Activated CD8-positive, alpha-beta memory T cell treated with anti-CD3 and anti-CD28 coated beads, Interleukin-2, amount 10 ng/mL, durations not matched to agents 7 days and 5 days (primary cell): ENCODE measurements around the gene STAT5A. TPM values are rescaled to one million over a fixed set of nuclear protein-coding genes. Genes with fewer than 3 reads are reported as not detected.
"Not testable (repeated sequence)": the region's sequence is repeated elsewhere in the genome, so short reads cannot be mapped to it uniquely, and the experiment has no call there.

Experiments
- ATAC-seq: fragments of 150-1000 bp; cut with Tn5 transposase; one replicate; pipeline ENCODE4 v1.10.0; 2021; ENCODE audit warnings: moderate library complexity
- CTCF ChIA-PET: fragments of 350-600 bp; sonication (Branson Sonifier 250); formaldehyde crosslinking; loops from one replicate; lab custom pipeline; 2021; ENCODE audit warnings: antibody characterized with exemption; lab: Charles Lee
- DNase-seq: peaks from one replicate; pipeline ENCODE4 v3.0.0-alpha.2; 2020
- H3K27ac Mint-ChIP-seq: one replicate; pipeline ENCODE4 v1.8.0; 2021; ENCODE audit warnings: mild to moderate bottlenecking, mixed read lengths
- H3K27me3 Mint-ChIP-seq: one replicate; pipeline ENCODE4 v1.8.0; 2021; ENCODE audit warnings: mixed read lengths
- H3K36me3 Mint-ChIP-seq: one replicate; pipeline ENCODE4 v1.8.0; 2021; ENCODE audit warnings: mild to moderate bottlenecking, mixed read lengths
- H3K4me1 Mint-ChIP-seq: one replicate; pipeline ENCODE4 v1.8.0; 2021; ENCODE audit warnings: mixed read lengths
- H3K4me3 Mint-ChIP-seq: one replicate; pipeline ENCODE4 v1.8.0; 2021; ENCODE audit warnings: mild to moderate bottlenecking, moderate library complexity, mixed read lengths
- H3K9me3 Mint-ChIP-seq: one replicate; pipeline ENCODE4 v1.8.0; 2022; ENCODE audit warnings: low read depth, mixed read lengths
- total RNA-seq, 2 experiments: library from RNA; stranded (reverse); gene quantifications; one replicate each; pipeline ENCODE4 v1.2.3, GENCODE V29; 2021

The STAT5A gene
- total RNA-seq, 2 experiments from 2014 or later: 118 to 127 TPM

DNA sequence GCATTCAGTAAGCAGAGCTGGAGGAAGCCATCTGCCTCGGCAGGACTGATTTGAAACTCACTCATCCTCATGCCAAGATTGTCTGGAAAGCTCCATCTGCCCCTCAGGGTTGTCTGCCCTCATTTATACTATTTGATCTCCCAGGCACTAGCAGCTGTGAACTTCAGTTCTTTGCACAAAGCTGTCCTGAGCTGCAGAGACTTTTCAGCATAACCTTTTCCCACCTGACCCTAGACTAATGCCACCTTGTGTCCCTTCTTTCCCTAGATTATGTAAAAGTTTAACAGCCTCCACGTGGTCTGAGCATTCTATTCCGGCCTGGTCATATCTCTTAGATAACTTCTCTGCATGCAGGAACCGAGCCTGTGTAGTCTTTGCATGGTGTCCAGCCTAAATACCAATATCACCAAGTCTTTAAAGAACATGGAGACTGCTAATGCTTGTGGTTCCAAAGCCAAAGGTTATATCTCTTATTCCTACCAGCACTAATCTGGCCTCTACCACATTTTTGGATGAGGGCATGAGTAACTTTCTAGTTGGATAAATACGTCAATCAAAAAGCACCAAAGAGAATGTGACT is 29.1 kb downstream of the STAT5A start:
- ATAC-seq (no peak), DNase-seq (no peak)
- Mint-ChIP-seq H3K36me3 (peaks cover 42% of the 10 kb centered on the region), H3K27me3 (no peaks in the 10 kb centered on the region), H3K4me3 (no peak overlapping the region), H3K9me3 (no peaks in the 10 kb centered on the region), H3K4me1 (peaks cover 54% of the 10 kb centered on the region), H3K27ac (no peak overlapping the region)
- CTCF ChIA-PET: interaction anchor here (1.0 to 31.0 kb wide), 6 partner anchors 9 to 219 kb away, joined by 3 to 967 read pairs (median 4); partner anchors contain the start of genes NAGLU and STAT3

DNA sequence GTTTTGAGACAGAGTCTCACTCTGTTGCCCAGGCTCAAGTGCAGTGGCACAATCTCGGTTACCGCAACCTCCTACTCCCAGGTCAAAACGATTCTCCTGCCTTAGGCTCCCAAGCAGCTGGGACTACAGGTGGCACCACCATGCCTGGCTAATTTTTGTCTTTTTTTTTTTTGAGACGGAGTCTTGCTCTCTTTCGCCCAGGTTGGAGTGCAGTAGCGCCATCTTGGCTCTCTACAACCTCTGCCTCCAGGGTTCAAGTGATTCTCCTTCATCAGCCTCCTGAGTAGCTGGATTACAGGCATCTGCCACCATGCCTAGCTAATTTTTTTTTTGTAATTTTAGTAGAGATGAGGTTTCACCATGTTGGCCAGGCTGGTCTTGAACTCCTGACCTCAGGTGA is 29.7 kb downstream of the STAT5A start:
- H3K27me3 Mint-ChIP-seq, H3K27ac Mint-ChIP-seq, ATAC-seq, DNase-seq, H3K4me3 Mint-ChIP-seq, H3K9me3 Mint-ChIP-seq: not testable (repeated sequence)
- Mint-ChIP-seq H3K4me1 (peaks cover 58% of the 10 kb centered on the region), H3K36me3 (peaks cover 49% of the 10 kb centered on the region)
- CTCF ChIA-PET: interaction anchor here (1.0 to 31.0 kb wide), 5 partner anchors 23 to 218 kb away, joined by 3 to 967 read pairs (median 4); partner anchors contain the start of genes NAGLU and STAT3

DNA sequence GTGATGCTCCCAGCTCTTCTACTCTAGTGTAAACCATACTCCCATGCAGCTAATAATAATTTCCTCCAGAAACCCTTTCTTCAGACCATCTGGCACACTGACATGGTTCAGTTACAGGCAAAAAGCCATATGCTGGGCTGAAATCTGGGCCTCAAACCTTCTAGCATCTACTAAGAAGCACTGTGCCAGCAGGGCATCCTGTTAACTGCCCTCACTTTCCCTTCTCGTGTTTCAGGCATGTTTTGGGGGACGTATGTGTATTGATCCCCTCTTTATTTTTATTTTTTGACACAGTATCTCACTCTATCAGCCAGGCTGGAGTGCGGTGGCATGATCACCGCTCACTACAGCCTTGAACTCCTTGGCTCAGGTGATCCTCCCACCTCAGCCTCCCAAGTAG is 33.3 kb downstream of the STAT5A start:
- no peak for ATAC-seq
- no peak overlapping the region for H3K27ac Mint-ChIP-seq
- H3K36me3 Mint-ChIP-seq: peaks cover 49% of the 10 kb centered on the region
- no peak overlapping the region for H3K4me3 Mint-ChIP-seq
- DNase-seq: no peak
- no peaks in the 10 kb centered on the region for H3K27me3 Mint-ChIP-seq
- peaks cover 45% of the 10 kb centered on the region for H3K4me1 Mint-ChIP-seq
- CTCF ChIA-PET: interaction anchor here (1.0 to 31.0 kb wide), 16 partner anchors 10 to 209 kb away, joined by 3 to 967 read pairs (median 7); partner anchors contain the start of genes CAVIN1 and STAT3
- H3K9me3 Mint-ChIP-seq: no peaks in the 10 kb centered on the region

- H3K4me3 Mint-ChIP-seq: no peak overlapping the region
- H3K9me3 Mint-ChIP-seq: no peaks in the 10 kb centered on the region
- H3K36me3 Mint-ChIP-seq: peaks cover 52% of the 10 kb centered on the region
- DNase-seq (peak; percentile 97), ATAC-seq (peak; percentile 96)
- no peaks in the 10 kb centered on the region for H3K27me3 Mint-ChIP-seq
- H3K27ac Mint-ChIP-seq: peak overlapping the region; percentile 24
- H3K4me1 Mint-ChIP-seq: peaks cover 44% of the 10 kb centered on the region
- CTCF ChIA-PET: interaction anchor here (0.6 to 31.0 kb wide), 21 partner anchors 9 to 363 kb away, joined by 3 to 967 read pairs (median 6); partner anchors contain the start of genes CAVIN1, STAT3 and STAT5A
These were observed 34.3 kb downstream of the STAT5A start for GRCh38 chr17:42322382-42323267.

GRCh38 chr17:42323268-42323773 is 35.0 kb downstream of the STAT5A start:
- Mint-ChIP-seq H3K36me3 (peaks cover 52% of the 10 kb centered on the region), H3K4me1 (peaks cover 44% of the 10 kb centered on the region), H3K27me3 (no peaks in the 10 kb centered on the region), H3K27ac (no peak overlapping the region), H3K4me3 (no peak overlapping the region), H3K9me3 (no peaks in the 10 kb centered on the region)
- CTCF ChIA-PET: interaction anchor here (0.9 to 31.0 kb wide), 18 partner anchors 8 to 207 kb away, joined by 3 to 967 read pairs (median 6); partner anchors contain the start of genes CAVIN1, STAT3 and STAT5A
- DNase-seq (no peak), ATAC-seq (no peak)

DNA sequence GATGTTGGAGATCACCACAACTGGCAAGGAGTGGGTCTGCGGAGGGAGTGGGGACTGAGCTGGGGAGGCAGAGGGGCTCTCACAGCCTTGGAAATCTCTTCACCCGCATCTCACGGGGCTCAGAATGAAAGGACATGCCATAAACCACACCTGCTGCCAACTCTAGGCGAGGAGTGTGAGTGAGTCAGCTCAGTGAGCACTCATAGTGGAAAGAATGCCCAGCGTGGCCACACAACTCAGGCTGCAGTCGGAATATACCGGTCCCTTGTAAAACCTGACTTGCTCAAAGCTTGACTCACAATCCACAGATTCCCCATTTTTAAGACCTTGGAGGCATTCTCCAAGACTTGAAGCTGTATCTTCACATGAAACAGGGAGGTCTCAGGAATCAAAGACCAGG is 36.7 kb downstream of the STAT5A start:
- H3K9me3 Mint-ChIP-seq: no peaks in the 10 kb centered on the region
- DNase-seq: no peak
- no peak for ATAC-seq
- H3K4me1 Mint-ChIP-seq: peaks cover 33% of the 10 kb centered on the region
- peaks cover 55% of the 10 kb centered on the region for H3K36me3 Mint-ChIP-seq
- no peak overlapping the region for H3K27ac Mint-ChIP-seq
- CTCF ChIA-PET: interaction anchor here (0.7 to 31.0 kb wide), 5 partner anchors 12 to 116 kb away, joined by 3 to 967 read pairs (median 3); partner anchors contain the start of gene STAT3
- H3K4me3 Mint-ChIP-seq: no peak overlapping the region
- no peaks in the 10 kb centered on the region for H3K27me3 Mint-ChIP-seq

DNA sequence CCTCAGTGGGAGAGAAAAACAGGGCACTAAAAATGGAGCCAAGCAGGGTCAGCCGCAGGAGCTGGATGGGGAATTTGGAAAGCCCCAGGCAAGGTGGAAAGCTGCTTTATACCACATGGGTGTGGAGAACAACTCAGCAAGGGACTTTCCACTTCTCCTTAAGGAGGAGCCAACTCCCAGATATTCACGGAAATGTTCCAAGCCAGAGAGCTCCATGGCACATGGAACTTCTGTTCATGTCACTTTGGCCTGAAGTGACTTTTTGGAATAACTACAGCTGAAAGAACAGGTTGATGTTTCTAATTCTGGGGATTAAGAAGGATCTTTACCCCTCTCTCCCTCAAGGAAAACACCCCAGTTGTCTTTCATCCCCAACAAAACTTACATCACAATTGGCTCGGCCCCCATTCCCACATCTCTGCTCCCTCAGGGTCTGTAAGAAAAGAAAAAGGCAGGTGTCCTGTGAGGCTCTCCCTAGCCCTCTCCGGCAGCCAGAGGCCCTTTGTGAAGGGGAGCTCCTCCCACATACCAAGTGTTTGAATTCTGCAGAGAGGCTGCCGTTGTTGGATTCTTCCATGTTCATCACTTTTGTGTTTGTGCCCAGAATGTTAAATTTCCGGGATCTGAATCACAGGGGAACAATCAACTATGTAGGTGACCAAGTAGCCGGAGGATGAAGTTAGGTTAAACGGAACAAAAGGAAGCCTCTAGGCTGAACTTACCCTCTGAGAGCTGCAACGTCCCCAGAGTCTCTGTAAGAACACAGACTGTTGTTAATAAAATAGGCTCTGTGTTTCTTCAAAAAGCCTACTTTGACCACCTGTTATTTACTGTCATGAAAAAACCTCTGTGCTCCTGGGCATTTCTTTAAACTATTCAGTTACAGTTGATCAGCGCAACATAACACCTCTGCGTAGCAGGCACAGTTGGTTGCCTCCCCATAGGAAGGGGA is 41.0 kb downstream of the STAT5A start:
- H3K4me1 Mint-ChIP-seq: peaks cover 14% of the 10 kb centered on the region
- ATAC-seq: no peak
- no peak for DNase-seq
- no peaks in the 10 kb centered on the region for H3K9me3 Mint-ChIP-seq
- no peaks in the 10 kb centered on the region for H3K27me3 Mint-ChIP-seq
- no peak overlapping the region for H3K4me3 Mint-ChIP-seq
- CTCF ChIA-PET: interaction anchor here (1.3 to 31.0 kb wide), 3 partner anchors 17 to 73 kb away, joined by 3 to 967 read pairs (median 4); partner anchors contain the start of gene STAT3
- H3K36me3 Mint-ChIP-seq: peaks cover 49% of the 10 kb centered on the region
- no peak overlapping the region for H3K27ac Mint-ChIP-seq

DNA sequence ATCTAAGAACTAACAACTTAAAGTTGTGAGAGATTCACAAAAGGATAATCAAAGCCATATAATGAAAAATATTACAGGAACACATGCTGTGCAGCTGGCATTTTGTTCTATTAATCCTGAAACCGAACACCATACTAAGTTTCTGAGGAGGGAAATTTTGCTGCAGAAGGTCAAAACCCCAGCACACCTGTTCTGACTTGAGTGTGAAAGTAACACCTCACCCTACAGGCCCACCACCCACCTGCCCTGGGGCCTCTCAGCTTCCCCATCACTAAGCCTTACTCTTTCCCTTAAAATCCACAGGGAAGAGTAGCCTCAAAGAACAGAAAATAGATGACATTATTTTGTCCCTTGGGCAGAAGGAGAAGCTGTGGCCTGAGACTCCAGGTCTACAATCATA is 44.8 kb downstream of the STAT5A start:
- H3K4me1 Mint-ChIP-seq: peaks cover 41% of the 10 kb centered on the region
- no peaks in the 10 kb centered on the region for H3K27me3 Mint-ChIP-seq
- H3K9me3 Mint-ChIP-seq: no peaks in the 10 kb centered on the region
- peak overlapping the region; percentile 19 for H3K27ac Mint-ChIP-seq
- no peak overlapping the region for H3K4me3 Mint-ChIP-seq
- ATAC-seq (no peak), DNase-seq (no peak)
- peaks cover 63% of the 10 kb centered on the region for H3K36me3 Mint-ChIP-seq
- CTCF ChIA-PET: interaction anchor here (4.5 to 31.0 kb wide), 2 partner anchors 11 to 69 kb away, joined by 31 to 967 read pairs; partner anchors contain the start of gene STAT3

GRCh38 chr17:42334677-42335076 is 46.4 kb downstream of the STAT5A start:
- no peak overlapping the region for H3K4me3 Mint-ChIP-seq

GRCh38 chr17:42337442-42337841 is 49.1 kb downstream of the STAT5A start:
- H3K27ac Mint-ChIP-seq: peak overlapping the region; percentile 91
- H3K36me3 Mint-ChIP-seq: peaks cover 59% of the 10 kb centered on the region
- H3K9me3 Mint-ChIP-seq: no peaks in the 10 kb centered on the region
- DNase-seq (peak; percentile 95), ATAC-seq (peak; percentile 80)
- CTCF ChIA-PET: interaction anchor here (0.7 to 31.0 kb wide), 10 partner anchors 11 to 190 kb away, joined by 3 to 967 read pairs (median 3); partner anchors contain the start of genes CAVIN1 and STAT3
- H3K4me3 Mint-ChIP-seq: peak overlapping the region; percentile 62
- H3K4me1 Mint-ChIP-seq: peaks cover 78% of the 10 kb centered on the region
- H3K27me3 Mint-ChIP-seq: no peaks in the 10 kb centered on the region

More at GRCh38 chr17:42334677-42335076, 46.4 kb downstream of the STAT5A start:
- Mint-ChIP-seq H3K27ac (no peak overlapping the region), H3K27me3 (no peaks in the 10 kb centered on the region), H3K36me3 (peaks cover 62% of the 10 kb centered on the region), H3K4me1 (peaks cover 53% of the 10 kb centered on the region), H3K9me3 (no peaks in the 10 kb centered on the region)
- ATAC-seq (no peak), DNase-seq (no peak)
- CTCF ChIA-PET: interaction anchor here (0.9 to 31.0 kb wide), 7 partner anchors 12 to 196 kb away, joined by 3 to 967 read pairs (median 4); partner anchors contain the start of gene STAT3

DNA sequence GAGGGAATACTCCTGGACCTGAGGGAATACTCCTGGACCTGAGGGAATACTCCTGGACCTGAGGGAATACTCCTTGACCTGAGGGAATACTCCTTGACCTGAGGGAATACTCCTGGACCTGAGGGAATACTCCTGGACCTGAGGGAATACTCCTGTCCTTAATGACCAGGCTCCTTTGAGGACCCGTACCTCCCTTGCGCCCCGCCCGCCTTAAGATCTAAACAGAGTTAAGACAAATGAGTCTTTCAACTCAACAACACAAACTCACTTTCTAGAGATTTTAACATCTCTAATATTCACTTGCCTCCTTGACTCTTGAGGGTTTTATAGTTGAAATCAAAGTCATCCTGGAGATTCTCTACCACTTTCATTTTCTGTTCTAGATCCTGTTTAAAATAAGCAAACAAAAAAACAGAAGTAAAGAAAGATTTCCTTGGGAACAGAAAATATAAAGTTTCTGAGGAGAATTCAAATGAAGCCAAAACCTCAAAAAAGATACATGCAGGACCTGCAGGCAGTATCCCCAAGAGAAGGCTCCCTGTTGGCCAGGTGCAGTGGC is 50.2 kb downstream of the STAT5A start:
- ATAC-seq (no peak), DNase-seq (no peak)
- CTCF ChIA-PET: interaction anchor here (0.7 to 3.4 kb wide), 5 partner anchors 16 to 68 kb away, joined by 3 to 19 read pairs (median 13); partner anchors contain the start of gene STAT3
- H3K4me1 Mint-ChIP-seq: peaks cover 79% of the 10 kb centered on the region
- peak overlapping the region; percentile 39 for H3K4me3 Mint-ChIP-seq
- no peaks in the 10 kb centered on the region for H3K9me3 Mint-ChIP-seq
- H3K27ac Mint-ChIP-seq: peak overlapping the region; percentile 85
- H3K27me3 Mint-ChIP-seq: no peaks in the 10 kb centered on the region
- H3K36me3 Mint-ChIP-seq: peaks cover 52% of the 10 kb centered on the region
